Mesenchymal stem cell (in vitro differentiated cells and primary cell): Measurements from ENCODE around the gene MGAT5B.

Experiments
- DNase-seq: peaks from one replicate; pipeline ENCODE4 v3.0.0-alpha.2; 2013
- H2AFZ ChIP-seq: one replicate; pipeline ENCODE4 v1.6.1; 2013; ENCODE audit warnings: low read depth, mild to moderate bottlenecking, control low read depth, inconsistent platforms, low read length, moderate library complexity
- H2AK5ac ChIP-seq: 2 replicates; pipeline ENCODE4 v1.6.1; 2013; ENCODE audit warnings: low read length, moderate library complexity, mild to moderate bottlenecking, inconsistent platforms; ENCODE audit not compliant: severe bottlenecking
- H2BK120ac ChIP-seq: one replicate; pipeline ENCODE4 v1.6.1; 2013; ENCODE audit warnings: low read depth, mild to moderate bottlenecking, inconsistent platforms, low read length, moderate library complexity
- H2BK12ac ChIP-seq, 2 experiments: one replicate each; pipeline ENCODE4 v1.6.1; 2013; ENCODE audit warnings: inconsistent platforms in 2 of 2, low read length in 2 of 2, mild to moderate bottlenecking in 2 of 2, moderate library complexity in 2 of 2, control low read depth in 1 of 2
- H2BK15ac ChIP-seq: one replicate; pipeline ENCODE4 v1.6.1; 2013; ENCODE audit warnings: mild to moderate bottlenecking, low read depth, inconsistent platforms; ENCODE audit not compliant: poor library complexity, severe bottlenecking
- H2BK5ac ChIP-seq: 2 replicates; pipeline ENCODE4 v1.6.1; 2013; ENCODE audit warnings: low read depth, mild to moderate bottlenecking, low read length, control low read depth, inconsistent platforms; ENCODE audit not compliant: poor library complexity, severe bottlenecking
- H3K14ac ChIP-seq, 2 experiments: one replicate each; pipeline ENCODE4 v1.6.1; 2013; ENCODE audit warnings: inconsistent platforms in 2 of 2, low read length in 2 of 2, control low read depth in 1 of 2, mild to moderate bottlenecking in 1 of 2, moderate library complexity in 1 of 2
- H3K18ac ChIP-seq, 2 experiments: one replicate each; pipeline ENCODE4 v1.6.1; 2013; ENCODE audit warnings: inconsistent platforms in 2 of 2, low read length in 2 of 2, control low read depth in 1 of 2, low read depth in 1 of 2, mild to moderate bottlenecking in 1 of 2
- H3K23ac ChIP-seq, 2 experiments: one replicate each; pipeline ENCODE4 v1.6.1; 2013; ENCODE audit warnings: inconsistent platforms in 2 of 2, low read length in 2 of 2, mild to moderate bottlenecking in 2 of 2, moderate library complexity in 2 of 2, control low read depth in 1 of 2
- H3K27ac ChIP-seq: 2 replicates; pipeline ENCODE4 v1.5.1; 2013; ENCODE audit warnings: mild to moderate bottlenecking, moderate library complexity, low read length, control low read depth, inconsistent platforms; ENCODE audit not compliant: poor library complexity, severe bottlenecking
- H3K27me3 ChIP-seq, 2 experiments: 2 replicates each; pipeline versions ENCODE4 v1.6.1 to v1.7.0; 2013; ENCODE audit warnings: low read length in 2 of 2, mild to moderate bottlenecking in 2 of 2, moderate library complexity in 2 of 2, control low read depth in 1 of 2, inconsistent platforms in 1 of 2; ENCODE audit not compliant: control insufficient read depth in 1 of 2, insufficient read depth in 1 of 2
- H3K36me3 ChIP-seq, 2 experiments: 2 replicates each; pipeline versions ENCODE4 v1.6.1 to v1.7.0; 2013; ENCODE audit warnings: low read length in 2 of 2, control low read depth in 1 of 2, inconsistent platforms in 1 of 2, low read depth in 1 of 2, mild to moderate bottlenecking in 1 of 2; ENCODE audit not compliant: insufficient read depth in 2 of 2, control insufficient read depth in 1 of 2
- H3K4ac ChIP-seq, 2 experiments: one replicate each; pipeline ENCODE4 v1.6.1; 2013; ENCODE audit warnings: inconsistent platforms in 2 of 2, low read length in 2 of 2, mild to moderate bottlenecking in 2 of 2, moderate library complexity in 2 of 2, control low read depth in 1 of 2, low read depth in 1 of 2
- H3K4me1 ChIP-seq: 2 replicates; pipeline ENCODE4 v1.6.1; 2013; ENCODE audit warnings: low read depth, low read length, control low read depth; ENCODE audit not compliant: control insufficient read depth, insufficient read depth
- H3K4me2 ChIP-seq: 2 replicates; pipeline ENCODE4 v1.6.1; 2013; ENCODE audit warnings: low read length, mild to moderate bottlenecking, inconsistent platforms; ENCODE audit not compliant: poor library complexity, severe bottlenecking
- H3K4me3 ChIP-seq, 2 experiments: 2 replicates each; pipeline versions ENCODE4 v1.5.1 to v1.7.0; 2013; ENCODE audit warnings: low read length in 2 of 2, mild to moderate bottlenecking in 2 of 2, control low read depth in 1 of 2, low read depth in 1 of 2; ENCODE audit not compliant: insufficient read depth in 1 of 2
- H3K79me1 ChIP-seq: replicated peaks from 2 replicates; pipeline ENCODE4 v1.6.1; 2013; ENCODE audit warnings: mild to moderate bottlenecking, control low read depth, low read length, inconsistent platforms; ENCODE audit not compliant: poor library complexity, severe bottlenecking
- H3K9ac ChIP-seq: 2 replicates; pipeline ENCODE4 v1.7.0; 2013; ENCODE audit warnings: mild to moderate bottlenecking, low read length, moderate library complexity
- H3K9me3 ChIP-seq: 2 replicates; pipeline ENCODE4 v1.7.0; 2013; ENCODE audit warnings: mild to moderate bottlenecking, low read length; ENCODE audit not compliant: control insufficient read depth
- H4K8ac ChIP-seq: one replicate; pipeline ENCODE4 v1.6.1; 2013; ENCODE audit warnings: inconsistent platforms, mild to moderate bottlenecking, low read length, moderate library complexity
- H4K91ac ChIP-seq: one replicate; pipeline ENCODE4 v1.6.1; 2013; ENCODE audit warnings: mild to moderate bottlenecking, low read length, inconsistent platforms
- WGBS: methylation state at CpG from one replicate; pipeline ENCODE4 v1.1.7; 2013; ENCODE audit warnings: mixed read lengths; 5-methylcytosine and 5-hydroxymethylcytosine counted together

Gene MGAT5B

GRCh38 chr17:76822184-76822778 is 45.9 kb upstream of the MGAT5B start:
- Histone ChIP-seq H4K8ac (no peak overlapping the region), H3K18ac (no peak overlapping the region), H4K91ac (no peak overlapping the region), H3K4ac (no peak overlapping the region), H2BK15ac (no peak overlapping the region), H2BK5ac (no peak overlapping the region), H3K79me1 (no peaks in the 10 kb centered on the region), H3K23ac (no peak overlapping the region), H3K36me3 (no peaks in the 10 kb centered on the region), H3K27ac (no peak overlapping the region), H3K4me3 (no peak overlapping the region), H2BK120ac (no peak overlapping the region), H2AFZ (no peak overlapping the region), H3K14ac (no peak overlapping the region), H3K4me2 (no peak overlapping the region), H3K27me3 (peaks cover 49 to 54% of the 10 kb centered on the region in 2 experiments), H3K9ac (no peak overlapping the region), H3K4me1 (peaks cover 3% of the 10 kb centered on the region), H2AK5ac (no peak overlapping the region), H3K9me3 (no peaks in the 10 kb centered on the region), H2BK12ac (no peak overlapping the region)
- no peak for DNase-seq
- 63% methylated on average over 6 of the region's 7 CpGs for WGBS

GRCh38 chr17:76824093-76824492 is 44.1 kb upstream of the MGAT5B start:
- peaks cover 43 to 44% of the 10 kb centered on the region in 2 experiments for H3K27me3 ChIP-seq
- no peak overlapping the region for H3K4me3 ChIP-seq
- H3K4ac ChIP-seq, result no peak overlapping the region
- no peak overlapping the region for H3K27ac ChIP-seq
- H3K9me3 ChIP-seq, result no peaks in the 10 kb centered on the region
- no peak for DNase-seq
- H3K9ac ChIP-seq, result no peak overlapping the region
- H2AK5ac ChIP-seq, result no peak overlapping the region
- no peak overlapping the region for H4K8ac ChIP-seq
- no peak overlapping the region for H2BK120ac ChIP-seq
- H3K36me3 ChIP-seq, result no peaks in the 10 kb centered on the region
- no peaks in the 10 kb centered on the region for H3K79me1 ChIP-seq
- H3K14ac ChIP-seq, result no peak overlapping the region
- H4K91ac ChIP-seq, result no peak overlapping the region
- no peak overlapping the region for H2AFZ ChIP-seq
- H2BK15ac ChIP-seq, result no peak overlapping the region
- H3K18ac ChIP-seq, result no peak overlapping the region
- no peak overlapping the region for H3K23ac ChIP-seq
- H3K4me2 ChIP-seq, result no peak overlapping the region
- H2BK12ac ChIP-seq, result no peak overlapping the region
- WGBS, result 85% methylated on average over 12 of the region's 12 CpGs
- H2BK5ac ChIP-seq, result no peak overlapping the region
- H3K4me1 ChIP-seq, result peaks cover 3% of the 10 kb centered on the region

- Histone ChIP-seq H3K23ac (no peak overlapping the region), H2BK5ac (no peak overlapping the region), H2BK120ac (no peak overlapping the region), H3K79me1 (no peaks in the 10 kb centered on the region), H3K4me3 (no peak overlapping the region), H3K36me3 (no peaks in the 10 kb centered on the region), H3K4me2 (no peak overlapping the region), H3K9ac (no peak overlapping the region), H2BK12ac (no peak overlapping the region), H3K9me3 (no peaks in the 10 kb centered on the region), H4K91ac (no peak overlapping the region), H3K27ac (no peak overlapping the region), H2BK15ac (no peak overlapping the region), H3K4me1 (peaks cover 3% of the 10 kb centered on the region), H3K14ac (no peak overlapping the region), H2AK5ac (no peak overlapping the region), H3K4ac (no peak overlapping the region), H3K18ac (no peak overlapping the region), H3K27me3 (peaks cover 37 to 39% of the 10 kb centered on the region in 2 experiments), H2AFZ (no peak overlapping the region), H4K8ac (no peak overlapping the region)
- 86% methylated on average over 24 of the region's 24 CpGs for WGBS
- DNase-seq, result no peak
These were observed 41.7 kb upstream of the MGAT5B start for GRCh38 chr17:76826330-76827068.

GRCh38 chr17:76827736-76828135 is 40.5 kb upstream of the MGAT5B start:
- Histone ChIP-seq H3K9ac (no peak overlapping the region), H3K36me3 (no peaks in the 10 kb centered on the region), H3K23ac (no peak overlapping the region), H4K8ac (no peak overlapping the region), H2AFZ (no peak overlapping the region), H3K79me1 (no peaks in the 10 kb centered on the region), H3K4ac (no peak overlapping the region), H2BK5ac (no peak overlapping the region), H3K9me3 (no peaks in the 10 kb centered on the region), H3K4me1 (peaks cover 3% of the 10 kb centered on the region), H3K14ac (no peak overlapping the region), H2BK12ac (no peak overlapping the region), H3K4me3 (no peak overlapping the region), H3K27me3 (peaks cover 33 to 40% of the 10 kb centered on the region in 2 experiments), H3K4me2 (no peak overlapping the region), H2BK120ac (no peak overlapping the region), H4K91ac (no peak overlapping the region), H3K18ac (no peak overlapping the region), H2BK15ac (no peak overlapping the region), H2AK5ac (no peak overlapping the region), H3K27ac (no peak overlapping the region)
- no peak for DNase-seq
- 88% methylated on average over 14 of the region's 14 CpGs for WGBS
